Measurements from ENCODE around the gene EPB41L4A.
A peak's percentile ranks its signal among the peaks of the same experiment; 100 is the strongest.
"Not testable (repeated sequence)": the region's sequence is repeated elsewhere in the genome, so short reads cannot be mapped to it uniquely, and the experiment has no call there.

Gene EPB41L4A

GRCh38 chr5:112396430-112396829 lies 22.6 kb downstream of the EPB41L4A start:
- DNase-seq: no peak

GRCh38 chr5:112395299-112395698 lies 23.8 kb downstream of the EPB41L4A start:
- not testable (repeated sequence) for DNase-seq

- DNase-seq: peak; percentile 70
Observed at GRCh38 chr5:112390327-112390726, 28.8 kb downstream of the EPB41L4A start.

GRCh38 chr5:112388739-112389138 lies 30.3 kb downstream of the EPB41L4A start:
- peak; percentile 32 for DNase-seq

- DNase-seq: no peak
Observed at GRCh38 chr5:112388074-112388473, 31.0 kb downstream of the EPB41L4A start.

GRCh38 chr5:112386766-112387165 lies 32.3 kb downstream of the EPB41L4A start:
- DNase-seq: no peak

- DNase-seq: no peak
Observed at GRCh38 chr5:112385969-112386368, 33.1 kb downstream of the EPB41L4A start.

- no peak for DNase-seq
Observed at GRCh38 chr5:112385566-112385965, 33.5 kb downstream of the EPB41L4A start.

GRCh38 chr5:112384523-112384922 lies 34.6 kb downstream of the EPB41L4A start:
- no peak for DNase-seq

- DNase-seq: no peak
Observed at GRCh38 chr5:112382886-112383285, 36.2 kb downstream of the EPB41L4A start.

- DNase-seq: no peak
Observed at GRCh38 chr5:112381521-112381920, 37.6 kb downstream of the EPB41L4A start.

- no peak for DNase-seq
Observed at GRCh38 chr5:112379542-112380325, 39.3 kb downstream of the EPB41L4A start.

- DNase-seq: no peak
Observed at GRCh38 chr5:112374818-112375217, 44.3 kb downstream of the EPB41L4A start.

GRCh38 chr5:112374356-112374755 lies 44.7 kb downstream of the EPB41L4A start:
- DNase-seq: no peak

- DNase-seq: no peak
Observed at GRCh38 chr5:112373885-112374284, 45.2 kb downstream of the EPB41L4A start.

GRCh38 chr5:112372543-112372942 lies 46.5 kb downstream of the EPB41L4A start:
- no peak for DNase-seq

GRCh38 chr5:112371067-112371466 lies 48.0 kb downstream of the EPB41L4A start:
- DNase-seq: no peak

GRCh38 chr5:112367400-112367799 lies 51.7 kb downstream of the EPB41L4A start:
- no peak for DNase-seq

- DNase-seq: no peak
Observed at GRCh38 chr5:112366987-112367386, 52.1 kb downstream of the EPB41L4A start.

- DNase-seq: not testable (repeated sequence)
Observed at GRCh38 chr5:112360740-112361139, 58.3 kb downstream of the EPB41L4A start.

- no peak for DNase-seq
Observed at GRCh38 chr5:112356178-112356956, 62.7 kb downstream of the EPB41L4A start.

- no peak for DNase-seq
Observed at GRCh38 chr5:112355058-112355685, 63.9 kb downstream of the EPB41L4A start.

GRCh38 chr5:112353678-112354077 lies 65.4 kb downstream of the EPB41L4A start:
- DNase-seq: no peak

- no peak for DNase-seq
Observed at GRCh38 chr5:112351225-112351624, 67.9 kb downstream of the EPB41L4A start.
